Effector memory CD4-positive, alpha-beta T cell (primary cell): ENCODE data around the gene PDE1C.

ENCODE experiments used
- DNase-seq, 3 donors: peaks; one replicate each; pipeline ENCODE4 v3.0.0-alpha.2; 2020
- H3K27ac ChIP-seq: 2 replicates; pipeline ENCODE4 v1.7.0; 2013; ENCODE audit warnings: mild to moderate bottlenecking, low read length, moderate library complexity; ENCODE audit not compliant: insufficient read depth, poor library complexity, severe bottlenecking
- H3K27me3 ChIP-seq: replicated peaks from 2 replicates; pipeline ENCODE4 v1.7.0; 2013; ENCODE audit warnings: mild to moderate bottlenecking, low read length; ENCODE audit not compliant: insufficient read depth, control insufficient read depth, poor library complexity, severe bottlenecking
- H3K36me3 ChIP-seq: 2 replicates; pipeline ENCODE4 v1.7.0; 2013; ENCODE audit warnings: mild to moderate bottlenecking, low read length, moderate library complexity; ENCODE audit not compliant: control insufficient read depth, insufficient read depth
- H3K4me1 ChIP-seq: 2 replicates; pipeline ENCODE4 v1.7.0; 2013; ENCODE audit warnings: low read length, mild to moderate bottlenecking; ENCODE audit not compliant: control insufficient read depth, insufficient read depth, poor library complexity, severe bottlenecking
- H3K4me3 ChIP-seq: 2 replicates; pipeline ENCODE4 v1.7.0; 2013; ENCODE audit warnings: low read length, low read depth, mild to moderate bottlenecking; ENCODE audit not compliant: insufficient read depth, poor library complexity, severe bottlenecking
- H3K9me3 ChIP-seq: 2 replicates; pipeline ENCODE4 v1.7.0; 2013; ENCODE audit warnings: mild to moderate bottlenecking, low read length, moderate library complexity; ENCODE audit not compliant: control insufficient read depth

PDE1C gene

GRCh38 chr7:31981874-31982390, 88.3 kb downstream of the PDE1C start:
- Histone ChIP-seq H3K27ac (no peak overlapping the region), H3K36me3 (no peaks in the 10 kb centered on the region), H3K4me1 (no peaks in the 10 kb centered on the region), H3K27me3 (no peaks in the 10 kb centered on the region), H3K4me3 (no peak overlapping the region), H3K9me3 (no peaks in the 10 kb centered on the region)
- DNase-seq, result no peak

GRCh38 chr7:31979690-31980330, 90.4 kb downstream of the PDE1C start:
- Histone ChIP-seq H3K4me1 (no peaks in the 10 kb centered on the region), H3K27me3 (no peaks in the 10 kb centered on the region), H3K9me3 (no peaks in the 10 kb centered on the region), H3K4me3 (no peak overlapping the region), H3K36me3 (no peaks in the 10 kb centered on the region), H3K27ac (no peak overlapping the region)
- no peak for DNase-seq

GRCh38 chr7:31975546-31975945, 94.7 kb downstream of the PDE1C start:
- H3K4me3 ChIP-seq, result no peak overlapping the region
- no peak for DNase-seq
- H3K36me3 ChIP-seq, result no peaks in the 10 kb centered on the region
- H3K9me3 ChIP-seq, result no peaks in the 10 kb centered on the region
- no peak overlapping the region for H3K27ac ChIP-seq
- no peaks in the 10 kb centered on the region for H3K27me3 ChIP-seq
- no peaks in the 10 kb centered on the region for H3K4me1 ChIP-seq

- no peaks in the 10 kb centered on the region for H3K9me3 ChIP-seq
- no peaks in the 10 kb centered on the region for H3K36me3 ChIP-seq
- H3K27ac ChIP-seq, result no peak overlapping the region
- no peak for DNase-seq
- no peaks in the 10 kb centered on the region for H3K27me3 ChIP-seq
- no peak overlapping the region for H3K4me3 ChIP-seq
- H3K4me1 ChIP-seq, result no peaks in the 10 kb centered on the region
Observed at GRCh38 chr7:31974351-31974750, 95.9 kb downstream of the PDE1C start.

- Histone ChIP-seq H3K4me3 (no peak overlapping the region), H3K4me1 (no peaks in the 10 kb centered on the region), H3K9me3 (no peaks in the 10 kb centered on the region), H3K36me3 (no peaks in the 10 kb centered on the region), H3K27me3 (no peaks in the 10 kb centered on the region), H3K27ac (no peak overlapping the region)
- no peak for DNase-seq
Observed at GRCh38 chr7:31971049-31971667, 99.0 kb downstream of the PDE1C start.

- no peaks in the 10 kb centered on the region for H3K9me3 ChIP-seq
- no peak overlapping the region for H3K4me3 ChIP-seq
- no peak for DNase-seq
- no peaks in the 10 kb centered on the region for H3K4me1 ChIP-seq
- no peaks in the 10 kb centered on the region for H3K36me3 ChIP-seq
- no peak overlapping the region for H3K27ac ChIP-seq
- H3K27me3 ChIP-seq, result no peaks in the 10 kb centered on the region
Observed at GRCh38 chr7:31970501-31970900, 99.7 kb downstream of the PDE1C start.

- no peak overlapping the region for H3K27ac ChIP-seq
- H3K36me3 ChIP-seq, result no peaks in the 10 kb centered on the region
- no peaks in the 10 kb centered on the region for H3K9me3 ChIP-seq
- no peaks in the 10 kb centered on the region for H3K4me1 ChIP-seq
- H3K27me3 ChIP-seq, result no peaks in the 10 kb centered on the region
- no peak overlapping the region for H3K4me3 ChIP-seq
- no peak for DNase-seq
Observed at GRCh38 chr7:31963569-31964175, 106.5 kb downstream of the PDE1C start.

- DNase-seq, result no peak
- Histone ChIP-seq H3K4me1 (no peaks in the 10 kb centered on the region), H3K4me3 (no peak overlapping the region), H3K27me3 (no peaks in the 10 kb centered on the region), H3K36me3 (no peaks in the 10 kb centered on the region), H3K27ac (no peak overlapping the region), H3K9me3 (no peaks in the 10 kb centered on the region)
Observed at GRCh38 chr7:31962246-31962645, 108.0 kb downstream of the PDE1C start.

- DNase-seq, result no peak
- Histone ChIP-seq H3K36me3 (no peaks in the 10 kb centered on the region), H3K4me1 (no peaks in the 10 kb centered on the region), H3K27ac (no peak overlapping the region), H3K4me3 (no peak overlapping the region), H3K27me3 (no peaks in the 10 kb centered on the region), H3K9me3 (no peaks in the 10 kb centered on the region)
Observed at GRCh38 chr7:31958226-31958625, 112.0 kb downstream of the PDE1C start.

GRCh38 chr7:31957756-31958155, 112.5 kb downstream of the PDE1C start:
- Histone ChIP-seq H3K9me3 (no peaks in the 10 kb centered on the region), H3K27ac (no peak overlapping the region), H3K4me3 (no peak overlapping the region), H3K4me1 (no peaks in the 10 kb centered on the region), H3K27me3 (no peaks in the 10 kb centered on the region), H3K36me3 (no peaks in the 10 kb centered on the region)
- DNase-seq, result no peak
